ENCODE data around the gene NPM3.

Gene NPM3, protein sequence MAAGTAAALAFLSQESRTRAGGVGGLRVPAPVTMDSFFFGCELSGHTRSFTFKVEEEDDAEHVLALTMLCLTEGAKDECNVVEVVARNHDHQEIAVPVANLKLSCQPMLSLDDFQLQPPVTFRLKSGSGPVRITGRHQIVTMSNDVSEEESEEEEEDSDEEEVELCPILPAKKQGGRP

DNA sequence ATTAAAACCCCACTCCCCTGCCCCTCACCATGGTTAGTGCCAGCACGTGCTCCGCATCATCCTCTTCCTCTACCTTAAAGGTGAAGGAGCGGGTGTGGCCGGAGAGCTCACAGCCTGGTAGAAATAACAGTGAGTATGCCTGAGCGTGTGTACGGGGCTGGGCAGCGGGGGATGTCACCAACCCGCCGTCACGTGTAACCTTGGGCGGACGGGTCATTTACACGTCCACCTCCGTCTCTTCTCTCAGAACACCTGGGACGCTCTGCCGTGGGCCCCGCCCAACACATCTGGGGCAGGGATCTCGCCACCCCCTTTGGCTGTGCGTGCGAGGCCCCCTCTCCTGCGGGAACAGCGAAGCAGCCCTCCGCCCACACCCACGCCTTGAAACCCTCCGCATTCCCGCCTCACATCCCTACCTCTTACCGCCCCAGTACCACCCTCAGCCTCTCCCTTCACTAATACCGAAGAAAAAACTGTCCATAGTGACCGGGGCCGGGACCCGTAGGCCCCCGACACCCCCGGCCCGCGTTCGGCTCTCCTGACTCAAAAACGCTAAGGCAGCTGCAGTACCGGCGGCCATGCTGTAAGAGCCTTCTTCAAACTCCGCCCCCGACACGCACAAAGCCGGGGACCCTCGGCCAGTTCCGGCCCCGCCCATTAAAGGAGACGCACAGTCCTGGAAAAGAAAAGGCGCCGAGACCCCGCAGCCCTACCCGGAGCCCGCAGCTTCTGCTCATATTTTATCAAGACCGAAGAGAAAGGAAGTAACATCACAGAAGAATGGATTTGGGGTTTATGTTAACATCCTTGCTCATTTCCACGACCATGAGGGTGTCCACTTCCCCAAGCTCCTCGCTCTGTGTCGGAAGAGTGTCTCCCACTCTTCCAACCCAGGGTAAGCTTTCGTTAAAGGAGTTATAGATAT, at the start of gene NPM3:
TSS of gene NPM3 (minus strand) at position 636 of the 925 bp plus-strand sequence. CDS start at position 580, 56 bp downstream.
- peak; percentile 56 for DNase-seq (ENCODE audit: low read depth)

- no peak for DNase-seq (ENCODE audit: low read depth)
These were observed 49.1 kb upstream of the NPM3 start for GRCh38 chr10:101832325-101832771.

DNA sequence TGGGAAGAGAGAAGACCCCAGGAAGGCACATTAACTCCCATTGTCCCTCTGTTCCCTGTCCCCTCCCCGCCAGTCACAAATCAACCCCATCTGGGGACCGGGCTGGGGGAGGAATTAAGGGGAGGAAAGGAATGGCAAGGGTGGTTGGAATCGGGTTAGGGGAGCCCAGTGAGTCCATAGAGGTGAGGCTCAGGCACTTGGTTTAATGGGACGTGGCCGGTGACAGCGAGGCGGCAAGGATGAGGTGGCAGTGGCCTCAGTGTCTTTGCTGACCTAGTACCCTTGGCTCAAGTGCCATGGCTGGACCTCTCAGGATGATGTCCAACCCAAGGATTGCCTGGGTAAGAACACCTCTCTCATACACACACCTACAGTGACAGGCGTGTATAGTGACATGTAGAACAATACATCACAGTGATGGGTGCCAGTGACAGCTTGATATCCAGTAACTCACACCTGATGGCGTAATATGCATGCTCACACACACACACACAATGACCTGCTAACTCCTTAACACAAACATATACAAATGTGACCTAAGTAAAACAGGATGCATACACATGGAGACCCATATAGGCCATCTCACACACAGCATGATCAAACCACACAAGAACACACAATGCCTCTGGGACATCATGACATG, 48.0 kb upstream of the NPM3 start:
- DNase-seq (ENCODE audit: low read depth) = no peak

DNA sequence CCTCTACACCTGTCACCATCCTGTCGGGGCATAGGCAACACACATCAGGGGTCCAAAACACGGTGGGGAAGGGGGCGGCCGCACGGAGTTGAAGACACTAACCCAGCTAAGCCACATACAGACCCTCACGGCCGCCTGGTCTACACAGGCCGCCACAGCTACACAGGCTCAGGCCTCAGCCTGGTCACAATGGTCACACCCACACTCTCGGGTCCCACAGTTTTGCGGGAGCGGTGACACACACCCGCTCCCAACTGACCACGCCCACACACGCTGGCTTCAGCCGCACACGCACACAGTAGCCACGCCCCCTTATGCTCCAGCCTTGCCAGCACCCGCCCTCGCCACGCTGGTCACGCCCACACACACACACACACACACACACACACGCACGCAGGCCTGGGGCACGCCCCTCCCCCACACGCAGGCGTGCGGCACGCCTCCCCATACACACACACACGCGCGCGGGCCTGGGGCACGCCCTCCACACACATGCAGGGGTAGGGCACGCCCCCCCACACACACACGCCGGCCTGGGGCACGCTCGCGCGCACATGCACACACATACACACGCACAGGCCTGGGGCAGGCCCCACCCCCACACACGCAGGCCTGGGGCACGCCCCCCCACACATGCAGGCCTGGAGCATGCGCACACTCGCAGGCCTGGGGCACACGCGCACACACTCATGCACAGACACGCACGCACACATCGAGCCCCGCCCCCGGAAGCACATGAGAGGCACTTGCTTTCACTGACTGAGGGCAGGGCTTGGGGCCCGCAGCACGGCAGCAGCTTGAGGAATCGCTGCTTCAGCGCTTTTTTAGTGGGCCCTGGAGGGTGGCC, 47.3 kb upstream of the NPM3 start:
- DNase-seq (ENCODE audit: low read depth) = peak; percentile 79

DNA sequence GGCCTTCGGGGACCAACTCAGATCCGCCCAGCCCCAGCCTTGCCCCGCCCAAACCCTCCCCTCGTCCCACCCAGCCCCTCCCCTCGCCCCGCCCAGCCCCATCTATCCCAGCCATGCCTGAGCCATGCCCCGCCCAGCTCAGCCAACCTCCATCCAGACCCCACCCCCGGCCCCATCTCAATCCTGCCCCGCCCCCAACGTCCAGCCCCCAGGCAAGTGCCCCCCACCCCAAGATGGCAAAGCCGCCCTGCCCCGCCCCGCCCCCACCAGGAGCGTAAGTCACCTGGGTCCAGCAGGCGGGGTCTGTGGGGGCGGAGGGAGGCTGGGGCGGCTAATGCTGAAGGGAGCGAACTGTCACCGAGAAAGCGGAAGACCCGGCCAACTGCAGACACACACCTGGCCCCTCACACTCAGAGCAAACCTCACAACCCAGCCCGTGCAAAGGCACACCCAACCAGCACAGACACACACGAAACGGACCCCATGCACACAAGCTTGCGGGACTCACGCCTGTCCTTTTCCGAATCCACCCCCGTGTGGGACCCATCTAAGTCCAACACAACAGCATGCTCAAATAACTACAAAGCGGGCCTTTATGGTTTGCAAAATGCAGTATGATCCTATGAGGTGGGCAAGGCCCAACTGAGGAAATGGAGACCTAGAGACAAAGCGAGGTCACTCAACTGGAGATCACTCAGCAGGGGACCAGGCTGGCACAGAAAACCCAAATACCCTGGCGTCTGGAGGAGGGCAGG, 46.5 kb upstream of the NPM3 start:
- DNase-seq (ENCODE audit: low read depth) = no peak

DNA sequence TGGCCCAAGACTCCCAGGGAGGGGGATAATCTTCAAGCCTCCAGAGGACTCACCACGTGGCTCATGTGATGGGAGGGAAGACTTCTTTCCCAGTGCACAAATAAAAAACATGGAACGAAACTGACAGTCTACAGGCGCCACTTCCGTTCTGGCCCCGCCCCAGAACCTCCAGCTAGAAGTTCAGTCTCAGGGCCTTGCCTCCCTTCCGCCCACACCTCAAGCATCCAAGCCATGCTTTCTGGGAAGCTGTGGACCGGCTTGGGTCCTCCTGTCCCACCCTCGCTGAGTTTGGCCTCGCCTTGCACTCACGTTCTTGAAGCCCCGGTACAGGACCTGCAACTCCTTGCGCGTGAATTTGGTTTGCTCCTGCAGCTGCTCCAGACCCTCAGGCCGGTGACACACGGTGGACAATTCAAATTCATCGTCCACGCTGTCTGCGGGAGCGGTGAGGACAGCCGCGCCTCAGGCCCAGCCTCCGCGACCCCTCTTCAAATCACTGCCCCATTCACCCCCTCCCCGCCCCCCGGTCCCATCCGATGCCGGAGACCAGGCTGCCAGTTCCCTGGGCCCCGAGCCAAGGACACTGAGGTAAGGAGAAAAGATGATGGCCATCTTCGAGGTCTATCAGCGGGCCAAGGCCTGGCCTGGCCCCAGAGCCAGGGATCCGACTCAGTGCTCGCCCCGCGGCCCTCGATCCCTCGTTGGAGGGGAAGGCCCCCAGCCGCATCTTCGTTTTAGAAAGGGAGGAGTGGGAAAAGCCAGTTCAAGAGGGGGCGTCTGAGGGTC, 45.7 kb upstream of the NPM3 start:
- no peak for DNase-seq (ENCODE audit: low read depth)

- no peak for DNase-seq (ENCODE audit: low read depth)
These were observed 44.8 kb upstream of the NPM3 start for GRCh38 chr10:101827919-101828600.

DNA sequence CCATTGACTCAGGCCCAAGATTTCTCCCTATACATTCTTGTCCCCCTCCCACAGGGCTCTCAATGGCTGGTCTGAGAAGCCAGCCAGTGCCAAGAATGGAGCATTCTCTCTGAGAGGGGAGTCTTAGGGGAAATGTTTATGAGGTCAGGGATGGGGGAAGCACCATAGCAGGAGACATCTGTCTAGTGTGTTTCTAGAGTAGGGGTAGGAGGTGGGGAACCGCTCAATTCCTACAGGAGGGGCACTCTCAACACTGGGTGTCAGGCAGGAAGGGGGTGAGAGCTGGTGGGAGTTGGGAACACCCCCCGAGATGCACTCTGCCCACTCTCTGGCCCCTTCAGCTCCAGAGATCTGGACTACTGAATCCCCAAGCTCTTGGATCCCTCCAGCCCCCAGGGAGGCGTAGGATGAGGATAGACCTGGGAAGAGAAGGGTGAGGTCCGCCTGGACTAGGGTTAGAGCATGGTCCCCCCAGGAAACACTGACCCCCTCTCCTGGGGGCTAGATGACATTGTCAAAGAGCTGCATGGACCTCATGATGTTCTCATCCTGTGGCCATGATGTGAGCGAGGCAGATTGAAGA, 43.7 kb upstream of the NPM3 start:
- DNase-seq (ENCODE audit: low read depth) = no peak

GRCh38 chr10:101824736-101825135, 41.5 kb upstream of the NPM3 start:
- DNase-seq (ENCODE audit: low read depth) = no peak

- DNase-seq (ENCODE audit: low read depth) = no peak
These were observed 35.8 kb upstream of the NPM3 start for GRCh38 chr10:101818872-101819633.

GRCh38 chr10:101818119-101818871, 35.0 kb upstream of the NPM3 start, which contains the start of gene OGA:
Gene OGA (minus strand): TSS chr10:101818444. CDS start chr10:101818022, 422 bp downstream.
- DNase-seq (ENCODE audit: low read depth) = peak; percentile 100

GRCh38 chr10:101817337-101818118, 34.3 kb upstream of the NPM3 start:
- DNase-seq (ENCODE audit: low read depth) = peak; percentile 98

- no peak for DNase-seq (ENCODE audit: low read depth)
These were observed 33.7 kb upstream of the NPM3 start for GRCh38 chr10:101816913-101817336.

GRCh38 chr10:101816376-101816775, 33.1 kb upstream of the NPM3 start:
- no peak for DNase-seq (ENCODE audit: low read depth)

GRCh38 chr10:101814466-101815071, 31.3 kb upstream of the NPM3 start:
- no peak for DNase-seq (ENCODE audit: low read depth)

- DNase-seq (ENCODE audit: low read depth) = no peak
These were observed 29.4 kb upstream of the NPM3 start for GRCh38 chr10:101812606-101813005.
